Right renal pelvis (tissue), 4 donors: ENCODE measurements around the gene DRC7. TPM values are rescaled to one million over a fixed set of nuclear protein-coding genes. Genes with fewer than 3 reads are reported as not detected.
A peak's percentile ranks its signal among the peaks of the same experiment; 100 is the strongest.

ENCODE experiments used
- DNase-seq, 4 donors: peaks; one replicate each; pipeline ENCODE4 v3.0.0-alpha.2; 2013; ENCODE audit warnings: low read depth in 4 of 4, low spot score in 3 of 4, missing footprints in 1 of 4
- polyA plus RNA-seq, 4 donors: library from polyadenylated mRNA; unstranded; fragments of 120-200 nt; gene quantifications; one replicate each; pipeline ENCODE4 v1.2.1, GENCODE V29; 2013; ENCODE audit not compliant: insufficient read length in 4 of 4

DRC7 gene
- polyA plus RNA-seq, 4 donors = 2.1 to 3.0 (median 2.9) TPM

GRCh38 chr16:57689762-57690558 lies 4.6 kb upstream of the DRC7 start:
- no peak for DNase-seq

- no peak for DNase-seq
These were observed 3.7 kb upstream of the DRC7 start for GRCh38 chr16:57690782-57691471.

DNA sequence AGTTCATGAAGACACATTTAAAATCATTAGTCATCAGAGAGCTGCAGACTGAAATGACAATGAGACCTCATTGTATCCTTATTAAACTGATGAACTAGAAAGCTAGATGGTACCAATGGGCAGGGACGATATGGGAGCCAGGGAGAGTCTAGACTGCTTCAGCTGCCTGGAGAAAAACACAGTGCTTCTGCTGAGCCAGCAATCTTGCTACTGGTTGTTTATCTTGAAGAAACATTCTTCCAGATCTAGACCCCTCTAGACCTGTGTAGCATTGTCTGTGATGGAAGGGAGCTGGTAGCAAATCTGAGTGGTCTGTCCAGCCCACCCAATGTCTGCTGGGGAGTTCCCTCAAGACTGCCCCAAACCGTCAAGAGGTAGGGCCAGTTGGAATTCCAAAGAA lies 2.0 kb upstream of the DRC7 start:
- DNase-seq = no peak

DNA sequence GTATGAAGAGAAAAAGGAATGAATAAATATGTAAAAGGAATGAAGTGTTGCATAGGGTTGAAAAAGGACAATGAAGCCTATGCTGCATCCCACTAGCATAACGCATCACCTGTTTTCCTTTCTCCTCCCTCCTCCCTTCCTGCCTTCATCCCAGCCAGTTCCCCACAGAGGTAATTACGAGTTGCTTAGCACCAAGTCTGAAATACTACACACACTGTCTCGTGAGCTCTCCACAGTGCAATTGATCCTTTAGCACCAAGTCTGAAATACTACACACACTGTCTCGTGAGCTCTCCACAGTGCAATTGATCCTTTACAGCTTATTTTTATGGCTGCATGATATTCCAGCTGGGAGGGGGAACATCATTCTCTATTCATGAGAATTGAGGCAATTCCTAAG lies 1.1 kb upstream of the DRC7 start:
- DNase-seq = no peak

GRCh38 chr16:57694231-57694724 lies 328 bp upstream of the DRC7 start:
- no peak for DNase-seq

DNA sequence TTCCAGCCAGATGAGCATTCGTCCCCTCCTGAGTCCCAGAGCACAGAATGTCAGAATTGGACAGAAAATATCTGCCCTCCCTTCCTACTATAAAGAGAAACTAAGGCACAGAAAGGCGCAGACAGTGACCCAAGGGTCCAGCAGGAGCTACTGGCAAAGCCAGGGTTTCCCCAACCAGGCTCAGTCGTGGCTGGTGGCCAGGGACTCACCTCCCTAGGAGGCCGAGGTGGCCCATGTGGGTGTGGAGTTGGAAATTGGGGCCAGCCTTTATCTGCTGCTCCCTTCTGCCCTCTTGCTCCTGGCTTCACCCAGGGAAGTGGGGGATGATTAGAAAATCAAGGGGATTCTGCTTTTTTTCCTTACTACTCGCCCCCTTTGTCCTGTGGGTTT lies 1.1 kb downstream of the DRC7 start:
- no peak for DNase-seq

- DNase-seq = no peak
These were observed 1.6 kb downstream of the DRC7 start for GRCh38 chr16:57696240-57696639.

GRCh38 chr16:57697896-57698537 lies 3.4 kb downstream of the DRC7 start:
- no peak for DNase-seq

GRCh38 chr16:57698812-57699405 lies 4.3 kb downstream of the DRC7 start:
- no peak for DNase-seq

- no peak for DNase-seq
These were observed 4.9 kb downstream of the DRC7 start for GRCh38 chr16:57699481-57699880.

GRCh38 chr16:57699899-57700298 lies 5.3 kb downstream of the DRC7 start:
- DNase-seq = no peak

- no peak for DNase-seq
These were observed 6.4 kb downstream of the DRC7 start for GRCh38 chr16:57700781-57701551.

- DNase-seq = peak in 1 of 4 donors; percentile 25
These were observed 7.3 kb downstream of the DRC7 start for GRCh38 chr16:57701759-57702371.

DNA sequence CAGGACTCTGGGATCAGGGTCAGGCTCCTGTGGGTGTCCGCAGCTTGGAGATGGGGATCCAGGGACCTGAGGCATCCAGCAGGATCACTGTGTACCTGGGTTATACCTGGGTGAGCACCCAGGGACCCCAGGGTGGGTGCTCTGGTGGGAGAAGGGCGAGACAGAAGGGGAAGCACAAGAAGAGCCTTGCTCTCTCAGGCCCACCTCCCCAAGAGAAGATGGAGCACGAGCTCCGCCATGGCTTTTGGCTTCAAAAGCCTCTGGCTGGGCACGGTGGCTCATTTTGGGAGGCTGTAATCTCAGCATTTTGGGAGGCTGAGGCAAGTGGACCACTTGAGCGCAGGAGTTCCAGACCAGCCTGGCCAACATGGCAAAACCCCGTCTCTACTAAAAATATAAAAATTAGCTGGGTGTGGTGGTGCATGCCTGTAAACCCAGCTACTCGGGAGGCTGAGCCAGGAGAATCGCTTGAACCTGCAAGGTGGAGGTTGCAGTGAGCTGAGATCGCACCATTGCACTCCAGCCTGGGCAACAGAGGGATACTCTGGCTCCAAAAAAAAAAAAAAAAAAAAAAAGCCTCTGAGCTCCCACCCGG lies 8.9 kb downstream of the DRC7 start:
- no peak for DNase-seq

GRCh38 chr16:57704011-57704904 lies 9.7 kb downstream of the DRC7 start:
- no peak for DNase-seq

DNA sequence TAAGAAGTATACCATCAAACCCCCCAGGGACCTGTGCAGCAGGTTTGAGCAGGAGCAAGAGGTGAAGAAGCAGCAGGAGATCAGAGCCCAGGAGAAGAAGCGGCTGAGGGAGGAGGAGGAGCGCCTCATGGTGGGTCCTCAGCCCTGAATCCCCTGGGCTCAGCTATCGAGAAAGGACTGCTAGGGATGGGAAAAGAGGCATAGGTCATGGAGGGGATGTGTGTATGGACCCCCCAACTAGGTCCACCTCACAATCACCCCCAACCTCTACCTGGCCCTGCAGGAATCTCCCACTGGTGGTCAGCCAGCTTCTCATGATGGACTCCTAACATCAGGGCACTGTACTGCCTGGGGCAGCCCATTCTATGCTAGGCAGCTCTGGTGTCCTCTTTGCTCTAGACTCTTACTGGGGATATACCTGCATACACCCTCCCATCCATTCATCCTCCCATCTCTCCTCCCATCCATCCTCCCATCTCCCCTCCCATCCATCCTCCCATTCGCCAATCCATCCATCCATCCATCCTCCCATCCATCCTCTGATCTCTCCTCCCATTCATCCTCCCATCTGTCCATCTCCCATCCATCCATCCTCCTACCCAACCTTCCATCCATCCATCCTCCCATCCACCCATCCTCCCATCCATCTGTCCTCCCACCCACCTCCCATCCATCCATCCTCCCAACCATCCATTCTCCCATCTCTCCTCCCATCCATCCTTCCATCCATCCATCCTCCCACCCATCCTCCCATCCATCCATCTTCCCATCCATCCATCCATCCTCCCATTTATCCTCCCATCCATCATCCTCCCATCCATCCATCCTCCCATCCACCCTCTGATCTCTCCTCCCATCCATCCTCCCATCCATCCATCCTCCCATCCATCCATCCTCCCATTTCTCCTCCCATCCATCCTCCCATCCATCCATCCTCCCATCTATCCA lies 10.6 kb downstream of the DRC7 start:
- no peak for DNase-seq

GRCh38 chr16:57706717-57707116 lies 12.1 kb downstream of the DRC7 start:
- DNase-seq = no peak
